HFF-Myc (cell line): ENCODE results near the gene USP9X.

Experiments
- DNase-seq: peaks from one replicate; pipeline ENCODE4 v3.0.0-alpha.2; 2011; ENCODE audit warnings: low read depth; ENCODE audit errors: extremely low read depth
- H3K4me3 ChIP-seq: replicated peaks from 2 replicates; pipeline ENCODE4 v1.5.1; 2011; ENCODE audit warnings: low read depth, mild to moderate bottlenecking, control low read depth, low read length
- CTCF ChIP-seq: IDR thresholded peaks from 2 replicates; pipeline ENCODE4 v1.5.1; 2012; ENCODE audit warnings: mild to moderate bottlenecking, low read depth, low read length, control low read depth; ENCODE audit errors: missing control alignments

The USP9X gene, protein sequence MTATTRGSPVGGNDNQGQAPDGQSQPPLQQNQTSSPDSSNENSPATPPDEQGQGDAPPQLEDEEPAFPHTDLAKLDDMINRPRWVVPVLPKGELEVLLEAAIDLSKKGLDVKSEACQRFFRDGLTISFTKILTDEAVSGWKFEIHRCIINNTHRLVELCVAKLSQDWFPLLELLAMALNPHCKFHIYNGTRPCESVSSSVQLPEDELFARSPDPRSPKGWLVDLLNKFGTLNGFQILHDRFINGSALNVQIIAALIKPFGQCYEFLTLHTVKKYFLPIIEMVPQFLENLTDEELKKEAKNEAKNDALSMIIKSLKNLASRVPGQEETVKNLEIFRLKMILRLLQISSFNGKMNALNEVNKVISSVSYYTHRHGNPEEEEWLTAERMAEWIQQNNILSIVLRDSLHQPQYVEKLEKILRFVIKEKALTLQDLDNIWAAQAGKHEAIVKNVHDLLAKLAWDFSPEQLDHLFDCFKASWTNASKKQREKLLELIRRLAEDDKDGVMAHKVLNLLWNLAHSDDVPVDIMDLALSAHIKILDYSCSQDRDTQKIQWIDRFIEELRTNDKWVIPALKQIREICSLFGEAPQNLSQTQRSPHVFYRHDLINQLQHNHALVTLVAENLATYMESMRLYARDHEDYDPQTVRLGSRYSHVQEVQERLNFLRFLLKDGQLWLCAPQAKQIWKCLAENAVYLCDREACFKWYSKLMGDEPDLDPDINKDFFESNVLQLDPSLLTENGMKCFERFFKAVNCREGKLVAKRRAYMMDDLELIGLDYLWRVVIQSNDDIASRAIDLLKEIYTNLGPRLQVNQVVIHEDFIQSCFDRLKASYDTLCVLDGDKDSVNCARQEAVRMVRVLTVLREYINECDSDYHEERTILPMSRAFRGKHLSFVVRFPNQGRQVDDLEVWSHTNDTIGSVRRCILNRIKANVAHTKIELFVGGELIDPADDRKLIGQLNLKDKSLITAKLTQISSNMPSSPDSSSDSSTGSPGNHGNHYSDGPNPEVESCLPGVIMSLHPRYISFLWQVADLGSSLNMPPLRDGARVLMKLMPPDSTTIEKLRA (N-terminal part only)

GRCh38 chrX:41084893-41085511 lies at the start of gene USP9X:
USP9X (plus strand) TSS chrX:41085445; CDS start chrX:41123629, 38,184 bp downstream.
- no peak for TF ChIP-seq CTCF
- peak; percentile 39 for DNase-seq
- H3K4me3 ChIP-seq: peak within 1 kb of the TSS; percentile 74

GRCh38 chrX:41035582-41035981 lies 49.7 kb upstream of the USP9X start:
- no peak for DNase-seq
- H3K4me3 ChIP-seq: no peak overlapping the region
- no peak for TF ChIP-seq CTCF

- TF ChIP-seq CTCF: no peak
- no peak overlapping the region for H3K4me3 ChIP-seq
- DNase-seq: no peak
These were observed 48.4 kb upstream of the USP9X start for GRCh38 chrX:41036668-41037326.

- no peak for TF ChIP-seq CTCF
- no peak for DNase-seq
These were observed 42.0 kb upstream of the USP9X start for GRCh38 chrX:41043196-41043595.

DNA sequence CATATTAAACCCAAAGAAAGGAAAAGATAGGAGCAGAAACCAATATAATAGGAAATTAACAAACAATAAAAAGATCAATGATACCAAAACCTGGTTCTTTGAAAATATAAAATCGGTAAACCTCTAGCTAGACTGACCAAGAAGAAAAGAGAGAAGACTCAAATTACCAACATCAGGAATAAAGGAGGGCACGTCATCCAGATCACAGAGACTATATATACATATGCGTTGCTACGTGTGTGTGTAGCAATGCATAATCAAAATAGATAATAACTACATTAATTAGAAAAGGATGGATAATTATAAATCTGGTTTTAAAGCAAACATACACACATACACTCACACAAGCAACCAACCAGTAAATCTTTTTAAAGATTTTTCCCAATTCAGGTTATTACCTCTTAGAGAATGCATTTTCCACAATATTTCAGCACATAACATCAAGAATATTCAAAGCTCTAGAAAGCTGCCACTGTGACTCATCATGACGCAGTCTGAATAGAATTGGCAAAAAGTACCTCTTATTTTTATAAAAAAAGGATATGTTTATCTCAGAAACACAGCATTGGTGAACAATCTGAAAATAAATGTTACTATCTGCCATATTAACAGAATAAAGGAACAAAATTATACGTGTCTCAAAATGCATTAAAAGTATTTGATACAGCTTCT lies 41.4 kb upstream of the USP9X start:
- DNase-seq: no peak
- no peak for TF ChIP-seq CTCF
- no peak overlapping the region for H3K4me3 ChIP-seq

More at GRCh38 chrX:41043196-41043595, 42.0 kb upstream of the USP9X start:
- H3K4me3 ChIP-seq: no peak overlapping the region
